GM23338 (cell line): ENCODE results near the gene SCGB2B2. TPM values are rescaled to one million over a fixed set of nuclear protein-coding genes. Genes with fewer than 3 reads are reported as not detected.

Experiments
- ATAC-seq: fragments of 200-7000 bp; cut with Tn5 transposase; 3 replicates; pipeline ENCODE4 v1.9.1; 2020
- DNase-seq: peaks from one replicate; pipeline ENCODE4 v3.0.0-alpha.2; 2015; ENCODE audit warnings: low spot score
- H2AFZ ChIP-seq: fragments of 200-600 bp; sonication (generic); 2 replicates; pipeline ENCODE4 v1.8.0; 2016; ENCODE audit warnings: antibody characterized with exemption, mild to moderate bottlenecking, moderate library complexity
- H3F3A ChIP-seq: fragments of 200-600 bp; sonication (generic); replicated peaks from 2 replicates; pipeline ENCODE4 v1.8.0; 2017; ENCODE audit warnings: antibody characterized with exemption, mixed run types, low read depth
- H3K27ac ChIP-seq: fragments of 200-600 bp; sonication (generic); 2 replicates; pipeline ENCODE4 v1.6.1; 2016; ENCODE audit warnings: low read depth
- H3K27me3 ChIP-seq: fragments of 200-600 bp; sonication (generic); 2 replicates; pipeline ENCODE4 v1.8.0; 2016; ENCODE audit warnings: mild to moderate bottlenecking, mixed run types, moderate library complexity; ENCODE audit not compliant: insufficient read depth
- H3K36me3 ChIP-seq: fragments of 200-600 bp; sonication (generic); 2 replicates; pipeline ENCODE4 v1.8.0; 2016; ENCODE audit warnings: mild to moderate bottlenecking; ENCODE audit not compliant: insufficient read depth
- H3K4me1 ChIP-seq: fragments of 200-600 bp; sonication (generic); 2 replicates; pipeline ENCODE4 v1.8.0; 2016; ENCODE audit warnings: mild to moderate bottlenecking, moderate library complexity; ENCODE audit not compliant: insufficient read depth
- H3K4me2 ChIP-seq: fragments of 200-600 bp; sonication (generic); 2 replicates; pipeline ENCODE4 v1.7.1; 2017; ENCODE audit warnings: mixed run types
- H3K4me3 ChIP-seq: fragments of 200-600 bp; sonication (generic); 2 replicates; pipeline ENCODE4 v1.6.1; 2016; ENCODE audit warnings: mixed run types
- H3K79me2 ChIP-seq: fragments of 200-600 bp; sonication (generic); replicated peaks from 2 replicates; pipeline ENCODE4 v1.8.0; 2017; ENCODE audit warnings: mild to moderate bottlenecking; ENCODE audit not compliant: insufficient read depth
- H3K9me2 ChIP-seq: fragments of 200-600 bp; sonication (generic); 2 replicates; pipeline ENCODE4 v1.8.0; 2017; ENCODE audit not compliant: insufficient read depth
- H4K20me1 ChIP-seq: fragments of 200-600 bp; sonication (generic); replicated peaks from 2 replicates; pipeline ENCODE4 v1.8.0; 2017; ENCODE audit warnings: mild to moderate bottlenecking; ENCODE audit not compliant: insufficient read depth
- H3K27ac Mint-ChIP-seq: 2 replicates; pipeline ENCODE4 v1.8.0; 2020; ENCODE audit warnings: inconsistent platforms, mild to moderate bottlenecking, moderate library complexity, mixed read lengths
- H3K27me3 Mint-ChIP-seq: 3 replicates; pipeline ENCODE4 v1.8.0; 2022; ENCODE audit warnings: low read depth, mild to moderate bottlenecking, moderate library complexity, mixed read lengths, inconsistent platforms; ENCODE audit not compliant: insufficient read depth, poor library complexity
- H3K36me3 Mint-ChIP-seq: 3 replicates; pipeline ENCODE4 v1.8.0; 2021; ENCODE audit warnings: low read depth, mild to moderate bottlenecking, inconsistent platforms, moderate library complexity, mixed read lengths
- H3K4me1 Mint-ChIP-seq: 3 replicates; pipeline ENCODE4 v1.8.0; 2020; ENCODE audit warnings: mild to moderate bottlenecking, inconsistent platforms, mixed read lengths
- H3K4me3 Mint-ChIP-seq: 3 replicates; pipeline ENCODE4 v1.8.0; 2021; ENCODE audit warnings: moderate library complexity, mild to moderate bottlenecking, inconsistent platforms, mixed read lengths
- H3K9me3 Mint-ChIP-seq: 3 replicates; pipeline ENCODE4 v1.8.0; 2020; ENCODE audit warnings: moderate library complexity, mild to moderate bottlenecking, inconsistent platforms, mixed read lengths
- CREB1 ChIP-seq: fragments of 250-450 bp; sonication (Bioruptor Pico); IDR thresholded peaks from 2 replicates; pipeline ENCODE4 v1.5.0; 2020; ENCODE audit warnings: low read depth, mild to moderate bottlenecking, moderate library complexity
- EZH2phosphoT487 ChIP-seq: fragments of 200-600 bp; sonication (generic); IDR thresholded peaks from one replicate; pipeline ENCODE4 v1.8.1; 2018; ENCODE audit warnings: antibody characterized with exemption; ENCODE audit not compliant: unreplicated experiment
- STAT1 ChIP-seq: IDR thresholded peaks from one replicate; pipeline ENCODE4 v1.6.1; 2016; ENCODE audit warnings: antibody characterized with exemption; ENCODE audit not compliant: unreplicated experiment
- ZNF114 ChIP-seq: fragments of 250-450 bp; sonication (Bioruptor Pico); IDR thresholded peaks from 2 replicates; pipeline ENCODE4 v1.5.0; 2020; ENCODE audit warnings: mild to moderate bottlenecking, moderate library complexity
- polyA plus RNA-seq: library from polyadenylated mRNA; unstranded; fragments of >200 nt; fragmentation: Nextera tagmentation; extraction: Ambion mirVana; gene quantifications from 2 replicates; pipeline ENCODE4 v1.2.1, GENCODE V29; 2016
- total RNA-seq: library from RNA; depleted of rRNA; stranded (reverse); fragments of >200 nt; shearing (Covaris generic); gene quantifications from 2 replicates; pipeline ENCODE4 v1.2.3, GENCODE V29; 2014
- TF ChIP-seq, protein P1 (sequence below): fragments of 250-450 bp; sonication (Bioruptor Pico); IDR thresholded peaks from 2 replicates; pipeline ENCODE4 v1.5.0; 2020; ENCODE audit warnings: mild to moderate bottlenecking, moderate library complexity

Gene SCGB2B2
- total and polyA plus RNA-seq, 2 experiments from 2014 or later, result 0.28 TPM; not detected in 1

DNA sequence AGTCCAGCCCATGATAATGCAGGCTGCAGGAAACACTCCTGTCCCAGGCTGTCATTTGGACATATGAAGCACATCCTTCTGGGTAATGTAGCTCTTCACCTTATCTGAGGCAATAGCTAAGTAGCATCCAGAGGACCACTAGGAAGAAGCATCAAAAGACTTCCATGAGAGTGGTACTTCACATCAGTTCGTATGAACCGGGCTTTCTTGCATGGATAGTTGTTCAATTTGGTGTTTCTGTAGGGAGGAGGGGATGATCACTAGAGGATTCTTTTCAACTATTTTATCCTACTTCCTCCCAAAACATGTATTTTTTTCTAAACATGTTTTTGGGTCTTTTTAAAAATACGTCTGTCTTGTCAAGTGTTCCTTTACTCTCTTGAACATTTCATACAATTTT, 13.4 kb upstream of the SCGB2B2 start (continued):
- TF ChIP-seq, protein P1, sequence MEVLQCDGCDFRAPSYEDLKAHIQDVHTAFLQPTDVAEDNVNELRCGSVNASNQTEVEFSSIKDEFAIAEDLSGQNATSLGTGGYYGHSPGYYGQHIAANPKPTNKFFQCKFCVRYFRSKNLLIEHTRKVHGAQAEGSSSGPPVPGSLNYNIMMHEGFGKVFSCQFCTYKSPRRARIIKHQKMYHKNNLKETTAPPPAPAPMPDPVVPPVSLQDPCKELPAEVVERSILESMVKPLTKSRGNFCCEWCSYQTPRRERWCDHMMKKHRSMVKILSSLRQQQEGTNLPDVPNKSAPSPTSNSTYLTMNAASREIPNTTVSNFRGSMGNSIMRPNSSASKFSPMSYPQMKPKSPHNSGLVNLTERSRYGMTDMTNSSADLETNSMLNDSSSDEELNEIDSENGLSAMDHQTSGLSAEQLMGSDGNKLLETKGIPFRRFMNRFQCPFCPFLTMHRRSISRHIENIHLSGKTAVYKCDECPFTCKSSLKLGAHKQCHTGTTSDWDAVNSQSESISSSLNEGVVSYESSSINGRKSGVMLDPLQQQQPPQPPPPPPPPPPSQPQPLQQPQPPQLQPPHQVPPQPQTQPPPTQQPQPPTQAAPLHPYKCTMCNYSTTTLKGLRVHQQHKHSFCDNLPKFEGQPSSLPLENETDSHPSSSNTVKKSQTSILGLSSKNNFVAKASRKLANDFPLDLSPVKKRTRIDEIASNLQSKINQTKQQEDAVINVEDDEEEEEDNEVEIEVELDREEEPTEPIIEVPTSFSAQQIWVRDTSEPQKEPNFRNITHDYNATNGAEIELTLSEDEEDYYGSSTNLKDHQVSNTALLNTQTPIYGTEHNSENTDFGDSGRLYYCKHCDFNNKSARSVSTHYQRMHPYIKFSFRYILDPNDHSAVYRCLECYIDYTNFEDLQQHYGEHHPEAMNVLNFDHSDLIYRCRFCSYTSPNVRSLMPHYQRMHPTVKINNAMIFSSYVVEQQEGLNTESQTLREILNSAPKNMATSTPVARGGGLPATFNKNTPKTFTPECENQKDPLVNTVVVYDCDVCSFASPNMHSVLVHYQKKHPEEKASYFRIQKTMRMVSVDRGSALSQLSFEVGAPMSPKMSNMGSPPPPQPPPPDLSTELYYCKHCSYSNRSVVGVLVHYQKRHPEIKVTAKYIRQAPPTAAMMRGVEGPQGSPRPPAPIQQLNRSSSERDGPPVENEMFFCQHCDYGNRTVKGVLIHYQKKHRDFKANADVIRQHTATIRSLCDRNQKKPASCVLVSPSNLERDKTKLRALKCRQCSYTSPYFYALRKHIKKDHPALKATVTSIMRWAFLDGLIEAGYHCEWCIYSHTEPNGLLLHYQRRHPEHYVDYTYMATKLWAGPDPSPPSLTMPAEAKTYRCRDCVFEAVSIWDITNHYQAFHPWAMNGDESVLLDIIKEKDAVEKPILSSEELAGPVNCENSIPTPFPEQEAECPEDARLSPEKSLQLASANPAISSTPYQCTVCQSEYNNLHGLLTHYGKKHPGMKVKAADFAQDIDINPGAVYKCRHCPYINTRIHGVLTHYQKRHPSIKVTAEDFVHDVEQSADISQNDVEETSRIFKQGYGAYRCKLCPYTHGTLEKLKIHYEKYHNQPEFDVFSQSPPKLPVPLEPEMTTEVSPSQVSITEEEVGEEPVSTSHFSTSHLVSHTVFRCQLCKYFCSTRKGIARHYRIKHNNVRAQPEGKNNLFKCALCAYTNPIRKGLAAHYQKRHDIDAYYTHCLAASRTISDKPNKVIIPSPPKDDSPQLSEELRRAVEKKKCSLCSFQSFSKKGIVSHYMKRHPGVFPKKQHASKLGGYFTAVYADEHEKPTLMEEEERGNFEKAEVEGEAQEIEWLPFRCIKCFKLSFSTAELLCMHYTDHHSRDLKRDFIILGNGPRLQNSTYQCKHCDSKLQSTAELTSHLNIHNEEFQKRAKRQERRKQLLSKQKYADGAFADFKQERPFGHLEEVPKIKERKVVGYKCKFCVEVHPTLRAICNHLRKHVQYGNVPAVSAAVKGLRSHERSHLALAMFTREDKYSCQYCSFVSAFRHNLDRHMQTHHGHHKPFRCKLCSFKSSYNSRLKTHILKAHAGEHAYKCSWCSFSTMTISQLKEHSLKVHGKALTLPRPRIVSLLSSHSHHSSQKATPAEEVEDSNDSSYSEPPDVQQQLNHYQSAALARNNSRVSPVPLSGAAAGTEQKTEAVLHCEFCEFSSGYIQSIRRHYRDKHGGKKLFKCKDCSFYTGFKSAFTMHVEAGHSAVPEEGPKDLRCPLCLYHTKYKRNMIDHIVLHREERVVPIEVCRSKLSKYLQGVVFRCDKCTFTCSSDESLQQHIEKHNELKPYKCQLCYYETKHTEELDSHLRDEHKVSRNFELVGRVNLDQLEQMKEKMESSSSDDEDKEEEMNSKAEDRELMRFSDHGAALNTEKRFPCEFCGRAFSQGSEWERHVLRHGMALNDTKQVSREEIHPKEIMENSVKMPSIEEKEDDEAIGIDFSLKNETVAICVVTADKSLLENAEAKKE, result no peak

DNA sequence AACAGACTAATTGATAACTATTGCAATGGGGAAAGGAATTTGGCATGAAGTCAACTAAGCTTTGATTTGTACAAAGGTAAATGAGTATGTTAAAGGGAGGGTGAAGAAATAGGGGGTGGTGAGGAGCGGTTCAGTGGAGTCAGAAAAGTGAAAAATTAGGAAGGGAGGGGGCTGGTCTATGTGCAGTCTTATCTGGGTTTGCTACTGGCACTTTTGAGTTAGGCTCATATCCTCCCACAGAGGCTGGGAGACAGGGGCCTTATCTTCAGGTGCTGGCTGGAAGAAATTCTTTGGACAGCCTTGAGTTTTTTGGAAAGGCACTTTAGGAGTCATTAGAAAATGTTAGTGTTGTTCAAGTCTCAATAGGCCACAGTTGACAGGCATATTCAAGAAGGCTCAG, 11.6 kb upstream of the SCGB2B2 start:
- Mint-ChIP-seq H3K27ac (no peak overlapping the region), H3K9me3 (peaks cover 31% of the 10 kb centered on the region; the same call in 2 of the 3 replicates), H3K4me3 (no peak overlapping the region), H3K36me3 (peaks cover 25% of the 10 kb centered on the region), H3K4me1 (peaks cover 4% of the 10 kb centered on the region; the same call in 2 of the 3 replicates), H3K27me3 (no peaks in the 10 kb centered on the region)
- no peaks in the 10 kb centered on the region for H3K4me1 ChIP-seq
- H3F3A ChIP-seq, result no peaks in the 10 kb centered on the region
- TF ChIP-seq STAT1 (no peak), EZH2phosphoT487 (no peak), ZNF114 (CRISPR knock-in tag) (no peak), CREB1 (CRISPR knock-in tag) (no peak)
- H4K20me1 ChIP-seq, result no peaks in the 10 kb centered on the region
- DNase-seq (no peak), ATAC-seq (no peak)
- no peaks in the 10 kb centered on the region for H3K79me2 ChIP-seq
- no peaks in the 10 kb centered on the region for H3K9me2 ChIP-seq
- H3K4me3 ChIP-seq, result no peak overlapping the region
- H2AFZ ChIP-seq, result no peak overlapping the region
- no peak overlapping the region for H3K4me2 ChIP-seq
- no peaks in the 10 kb centered on the region for H3K27me3 ChIP-seq
- no peak overlapping the region for H3K27ac ChIP-seq
- peaks cover 17% of the 10 kb centered on the region for H3K36me3 ChIP-seq
